Measurements from ENCODE around the gene TPI1.

DNA sequence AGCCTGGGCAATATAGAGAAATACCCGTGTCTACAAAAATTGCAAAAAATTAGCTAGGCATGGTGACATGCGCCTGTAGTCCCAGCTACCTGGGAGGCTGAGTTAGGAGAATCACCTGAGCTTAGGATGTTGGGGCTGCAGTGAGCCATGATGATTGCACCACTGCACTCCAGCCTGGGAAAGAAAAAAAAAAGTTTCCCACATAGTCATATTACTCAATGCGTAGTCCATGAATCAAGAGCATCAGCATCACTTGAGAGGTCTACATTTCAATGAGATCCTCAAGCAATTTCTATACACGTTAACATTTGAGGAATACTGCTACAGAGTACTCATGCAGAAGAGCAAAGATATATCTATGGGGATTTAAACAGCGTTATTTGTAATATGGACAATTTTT, 32.1 kb downstream of the TPI1 start:
- TF ChIP-seq, protein P1, sequence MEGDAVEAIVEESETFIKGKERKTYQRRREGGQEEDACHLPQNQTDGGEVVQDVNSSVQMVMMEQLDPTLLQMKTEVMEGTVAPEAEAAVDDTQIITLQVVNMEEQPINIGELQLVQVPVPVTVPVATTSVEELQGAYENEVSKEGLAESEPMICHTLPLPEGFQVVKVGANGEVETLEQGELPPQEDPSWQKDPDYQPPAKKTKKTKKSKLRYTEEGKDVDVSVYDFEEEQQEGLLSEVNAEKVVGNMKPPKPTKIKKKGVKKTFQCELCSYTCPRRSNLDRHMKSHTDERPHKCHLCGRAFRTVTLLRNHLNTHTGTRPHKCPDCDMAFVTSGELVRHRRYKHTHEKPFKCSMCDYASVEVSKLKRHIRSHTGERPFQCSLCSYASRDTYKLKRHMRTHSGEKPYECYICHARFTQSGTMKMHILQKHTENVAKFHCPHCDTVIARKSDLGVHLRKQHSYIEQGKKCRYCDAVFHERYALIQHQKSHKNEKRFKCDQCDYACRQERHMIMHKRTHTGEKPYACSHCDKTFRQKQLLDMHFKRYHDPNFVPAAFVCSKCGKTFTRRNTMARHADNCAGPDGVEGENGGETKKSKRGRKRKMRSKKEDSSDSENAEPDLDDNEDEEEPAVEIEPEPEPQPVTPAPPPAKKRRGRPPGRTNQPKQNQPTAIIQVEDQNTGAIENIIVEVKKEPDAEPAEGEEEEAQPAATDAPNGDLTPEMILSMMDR (IDR thresholded peaks at IDR 0.05): no peak
- no peak for TF ChIP-seq POLR2AphosphoS5 (IDR thresholded peaks at IDR 0.05; ENCODE audit: insufficient read depth in 1 of 2, low read depth in 1 of 2)

Data from vagina (tissue), 2 donors.